Subcutaneous adipose tissue (tissue), 4 donors: ENCODE results near the gene STOX1. TPM values are rescaled to one million over a fixed set of nuclear protein-coding genes. Genes with fewer than 3 reads are reported as not detected.

Source experiments
- CTCF ChIP-seq: fragments of 450-650 bp; IDR thresholded peaks from one replicate; pipeline ENCODE4 v1.5.1; 2016; ENCODE audit warnings: low read depth, mild to moderate bottlenecking, control low read depth, antibody characterized with exemption, moderate library complexity
- small RNA-seq: library from RNA; depleted of rRNA; stranded (forward); fragments of <200 nt; gene quantifications from one replicate; pipeline ENCODE3, GENCODE V24; 2016
- total RNA-seq, 4 donors: library from RNA; depleted of rRNA; stranded (reverse); fragments of >200 nt; gene quantifications; one replicate each; pipeline ENCODE4 v1.1.0, GENCODE V29; 2016

STOX1 gene
- total RNA-seq, 4 donors from 2014 or later = 2.9 to 32.2 (median 14.2) TPM

GRCh38 chr10:68902382-68902781 is 75.1 kb downstream of the STOX1 start:
- TF ChIP-seq CTCF = no peak

DNA sequence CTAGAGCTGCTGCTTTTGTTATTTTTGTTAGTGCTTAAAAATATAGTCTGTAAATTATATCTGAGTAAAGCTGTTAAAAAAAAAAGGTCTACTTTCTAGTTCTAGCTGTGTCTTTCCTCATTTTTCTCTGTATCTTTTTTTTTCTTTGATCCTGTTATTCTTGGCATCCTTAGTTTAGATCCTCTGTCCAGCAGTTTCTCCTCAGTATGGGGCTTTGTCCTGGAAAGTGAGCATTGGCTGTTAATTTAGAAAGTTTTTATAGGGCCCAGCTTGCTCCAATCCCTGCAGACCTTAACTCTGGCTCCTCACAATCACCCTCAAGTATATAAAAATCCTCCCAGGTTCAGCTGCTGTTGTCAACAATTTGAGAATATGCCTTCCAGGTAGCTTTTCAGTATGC is 97.3 kb downstream of the STOX1 start:
- no peak for TF ChIP-seq CTCF

DNA sequence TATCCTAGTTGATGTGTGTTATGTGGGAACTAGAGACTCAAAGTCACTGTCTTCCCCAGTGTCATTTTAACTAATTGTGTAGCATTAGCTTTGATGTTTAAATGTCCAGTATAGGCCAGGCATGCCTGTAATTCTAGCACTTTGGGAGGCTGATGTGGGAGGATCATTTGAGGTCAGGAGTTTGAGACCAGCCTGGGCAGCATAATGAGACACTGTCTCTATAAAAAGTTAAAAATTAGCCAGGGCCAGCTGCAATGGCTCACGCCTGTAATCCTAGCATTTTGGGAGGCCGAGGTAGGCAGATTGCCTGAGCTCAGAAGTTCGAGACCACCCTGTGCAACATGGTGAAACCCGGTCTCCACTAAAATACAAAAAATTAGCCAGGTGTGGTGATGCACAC is 98.2 kb downstream of the STOX1 start:
- TF ChIP-seq CTCF = no peak

- TF ChIP-seq CTCF = no peak
Measured at GRCh38 chr10:68934994-68935393, 107.7 kb downstream of the STOX1 start.

DNA sequence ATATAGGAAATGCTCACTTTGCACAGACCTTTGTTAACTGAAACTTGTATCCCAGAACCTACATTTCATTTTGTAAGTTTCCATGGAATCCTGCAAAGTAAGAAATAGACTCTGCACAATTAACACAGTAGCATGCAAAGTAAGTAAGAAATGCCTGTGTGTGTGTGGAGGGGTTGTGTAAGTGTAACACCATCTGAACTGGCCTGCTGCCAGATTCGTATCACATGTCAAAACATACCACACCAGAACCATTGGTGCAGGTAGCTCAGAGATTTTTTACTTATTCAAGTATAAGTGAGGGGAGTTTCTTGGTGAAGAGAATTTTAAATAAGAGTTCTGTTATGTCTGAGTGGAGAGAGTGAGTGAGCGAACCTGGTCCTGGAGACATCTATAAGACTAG is 110.8 kb downstream of the STOX1 start:
- TF ChIP-seq CTCF = no peak

GRCh38 chr10:68938884-68939283 is 111.6 kb downstream of the STOX1 start:
- TF ChIP-seq CTCF = no peak

Small RNA genes within 50 kb of the gene (small RNA-seq; reads per million reads assigned to genes)
- gene RNU6-571P (not detected), gene RNU6-697P (not detected)

Other genes with a start within 250 kb of the STOX1 start
- 100 to 1,000 TPM in 1 of 4 donors, 10 to 100 TPM in 3; 51.1 to 102 (median 53.8) TPM for gene CCAR1, start 106.3 kb upstream of the STOX1 start, total RNA-seq
- gene DDX50, start 73.8 kb downstream of the STOX1 start, total RNA-seq = 10 to 100 TPM; 35.2 to 43.5 (median 42.4) TPM
- 100 to 1,000 TPM in 1 of 4 donors, 10 to 100 TPM in 3; 31.1 to 110 (median 45.1) TPM for gene DDX21, start 128.6 kb downstream of the STOX1 start, total RNA-seq
- gene KIFBP, start 161.3 kb downstream of the STOX1 start, total RNA-seq = 10 to 100 TPM; 35.9 to 69.9 (median 38.1) TPM